NCI-H146 treated with DMSO at 0.1 percent for 48 hours (cell line): ENCODE data around the gene PAM.
"Not testable (repeated sequence)": the region's sequence is repeated elsewhere in the genome, so short reads cannot be mapped to it uniquely, and the experiment has no call there.

ENCODE experiments used
- DNase-seq: peaks from one replicate; lab custom pipeline; 2025; ENCODE audit not compliant: unreplicated experiment; lab: John Stamatoyannopoulos, UW

Gene PAM

GRCh38 chr5:103035701-103036100, 280.6 kb downstream of the PAM start:
- no peak for DNase-seq

- no peak for DNase-seq
Measured at GRCh38 chr5:103036601-103037000, 281.5 kb downstream of the PAM start.

- no peak for DNase-seq
Measured at GRCh38 chr5:103037673-103038455, 282.8 kb downstream of the PAM start.

- DNase-seq = no peak
Measured at GRCh38 chr5:103041071-103041676, 286.1 kb downstream of the PAM start.

GRCh38 chr5:103046706-103047105, 291.6 kb downstream of the PAM start:
- not testable (repeated sequence) for DNase-seq

GRCh38 chr5:103057208-103058130, 302.4 kb downstream of the PAM start:
- no peak for DNase-seq

- DNase-seq = no peak
Measured at GRCh38 chr5:103059525-103059924, 304.4 kb downstream of the PAM start.

GRCh38 chr5:103060424-103060954, 305.4 kb downstream of the PAM start:
- DNase-seq = no peak

GRCh38 chr5:103066326-103066725, 311.2 kb downstream of the PAM start:
- no peak for DNase-seq

- not testable (repeated sequence) for DNase-seq
Measured at GRCh38 chr5:103073500-103073899, 318.4 kb downstream of the PAM start.

GRCh38 chr5:103075442-103075841, 320.3 kb downstream of the PAM start:
- no peak for DNase-seq
